ENCODE measurements around the gene HIP1R. TPM values are rescaled to one million over a fixed set of nuclear protein-coding genes. Genes with fewer than 3 reads are reported as not detected.

The HIP1R gene
- total and polyA plus RNA-seq, 10 of the 15 experiments (the other 5 are each of a cell fraction or from before 2014, with no cell fraction given): 0.18 to 27.7 (median 11.7) TPM

GRCh38 chr12:122827258-122827657 lies 8.0 kb upstream of the HIP1R start (continued):
- no peak for TF ChIP-seq ZZZ3 (IDR thresholded peaks at IDR 0.05; ENCODE audit: control insufficient read depth, insufficient read length, low read depth)
- peak; percentile 95 for TF ChIP-seq MTA2 (IDR thresholded peaks at IDR 0.05; ENCODE audit: low read depth)
- 0 out of 4 replicates have a peak, but pooled peaks of 1 of the 2 experiments have one; percentile 38 for TF ChIP-seq IKZF2 (IDR thresholded peaks at IDR 0.05)
- TF ChIP-seq PKNOX1 (IDR thresholded peaks at IDR 0.05): no peak
- TF ChIP-seq BHLHE40 (IDR thresholded peaks at IDR 0.05; ENCODE audit: borderline replicate concordance in 1 of 2, low read depth in 2 of 2, low read length in 1 of 2): peak in 1 of 2 experiments; percentile 19; a peak in 1 of 4 replicates
- TF ChIP-seq BRCA1 (IDR thresholded peaks at IDR 0.05; ENCODE audit: low read depth, low read length): no peak
- TF ChIP-seq NR2C2 (IDR thresholded peaks at IDR 0.05; ENCODE audit: borderline replicate concordance, control insufficient read depth, insufficient read length, low read depth): no peak
- TF ChIP-seq CHD4 (IDR thresholded peaks at IDR 0.05): no peak
- TF ChIP-seq NR2F1 (conservative IDR thresholded peaks at IDR 0.05): 0 out of 2 replicates have a peak, but pooled peaks have one; percentile 18
- no peak for TF ChIP-seq ZBTB40 (IDR thresholded peaks at IDR 0.05; ENCODE audit: borderline replicate concordance)

Measured in GM12878 (cell line).